ENCODE results near the gene GAL3ST1. TPM values are rescaled to one million over a fixed set of nuclear protein-coding genes. Genes with fewer than 3 reads are reported as not detected.

GAL3ST1 gene
- total RNA-seq, 1 donor from 2014 or later: 23.7 TPM

DNA sequence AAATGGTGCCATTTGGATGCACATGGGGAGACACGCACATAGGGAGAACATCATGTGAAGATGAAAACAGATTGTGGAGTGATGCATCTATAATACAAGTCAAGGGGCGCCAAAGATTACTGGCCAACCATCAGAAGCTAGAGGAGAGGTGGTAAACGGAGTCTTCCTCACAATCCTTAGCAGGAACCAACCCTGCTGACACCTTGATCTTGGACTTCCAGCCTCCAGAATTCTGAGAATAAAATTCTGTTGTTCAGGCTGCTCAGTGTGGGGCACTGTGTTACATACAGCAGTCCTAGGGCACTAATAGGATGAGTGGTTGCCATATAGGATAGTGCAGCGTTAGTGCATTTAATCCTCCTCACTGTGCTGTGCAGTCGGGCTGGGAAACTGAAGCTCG, 61.0 kb downstream of the GAL3ST1 start:
- Mint-ChIP-seq H3K27ac (no peak overlapping the region), H3K4me1 (ENCODE audit: low read depth) (no peaks in the 10 kb centered on the region), H3K36me3 (ENCODE audit: insufficient read depth) (no peaks in the 10 kb centered on the region), H3K27me3 (peaks cover 3% of the 10 kb centered on the region), H3K4me3 (ENCODE audit: low read depth) (no peak overlapping the region), H3K9me3 (ENCODE audit: low read depth) (peaks cover 5% of the 10 kb centered on the region)
- DNase-seq (ENCODE audit: low spot score, unreplicated experiment): no peak
- TF ChIP-seq, protein P1, sequence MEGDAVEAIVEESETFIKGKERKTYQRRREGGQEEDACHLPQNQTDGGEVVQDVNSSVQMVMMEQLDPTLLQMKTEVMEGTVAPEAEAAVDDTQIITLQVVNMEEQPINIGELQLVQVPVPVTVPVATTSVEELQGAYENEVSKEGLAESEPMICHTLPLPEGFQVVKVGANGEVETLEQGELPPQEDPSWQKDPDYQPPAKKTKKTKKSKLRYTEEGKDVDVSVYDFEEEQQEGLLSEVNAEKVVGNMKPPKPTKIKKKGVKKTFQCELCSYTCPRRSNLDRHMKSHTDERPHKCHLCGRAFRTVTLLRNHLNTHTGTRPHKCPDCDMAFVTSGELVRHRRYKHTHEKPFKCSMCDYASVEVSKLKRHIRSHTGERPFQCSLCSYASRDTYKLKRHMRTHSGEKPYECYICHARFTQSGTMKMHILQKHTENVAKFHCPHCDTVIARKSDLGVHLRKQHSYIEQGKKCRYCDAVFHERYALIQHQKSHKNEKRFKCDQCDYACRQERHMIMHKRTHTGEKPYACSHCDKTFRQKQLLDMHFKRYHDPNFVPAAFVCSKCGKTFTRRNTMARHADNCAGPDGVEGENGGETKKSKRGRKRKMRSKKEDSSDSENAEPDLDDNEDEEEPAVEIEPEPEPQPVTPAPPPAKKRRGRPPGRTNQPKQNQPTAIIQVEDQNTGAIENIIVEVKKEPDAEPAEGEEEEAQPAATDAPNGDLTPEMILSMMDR (IDR thresholded peaks at IDR 0.05; ENCODE audit: unreplicated experiment): no peak

DNA sequence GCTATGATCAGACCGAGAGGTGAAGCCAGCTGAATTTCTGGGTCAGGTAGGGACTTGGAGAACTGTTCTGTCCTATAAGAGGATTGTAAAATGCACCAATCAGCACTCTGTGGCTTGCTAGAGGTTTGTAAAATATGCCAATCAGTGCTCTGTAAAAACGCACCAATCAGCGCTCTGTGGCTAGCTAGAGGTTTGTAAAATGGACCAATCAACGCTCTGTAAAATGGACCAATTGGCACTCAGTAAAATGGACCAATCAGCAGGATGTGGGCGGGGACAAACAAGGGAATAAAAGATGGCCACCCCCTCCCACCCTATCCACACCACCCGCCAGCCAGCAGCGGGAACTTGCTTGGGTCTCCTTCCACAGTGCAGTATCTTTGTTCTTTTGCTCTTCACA, 62.6 kb downstream of the GAL3ST1 start:
- Mint-ChIP-seq H3K36me3 (ENCODE audit: insufficient read depth) (no peaks in the 10 kb centered on the region), H3K27ac (no peak overlapping the region), H3K9me3 (ENCODE audit: low read depth) (peaks cover 4% of the 10 kb centered on the region), H3K4me3 (ENCODE audit: low read depth) (no peak overlapping the region), H3K27me3 (peaks cover 1% of the 10 kb centered on the region), H3K4me1 (ENCODE audit: low read depth) (no peaks in the 10 kb centered on the region)
- DNase-seq (ENCODE audit: low spot score, unreplicated experiment): no peak
- TF ChIP-seq, protein P1 (IDR thresholded peaks at IDR 0.05; ENCODE audit: unreplicated experiment): no peak

DNA sequence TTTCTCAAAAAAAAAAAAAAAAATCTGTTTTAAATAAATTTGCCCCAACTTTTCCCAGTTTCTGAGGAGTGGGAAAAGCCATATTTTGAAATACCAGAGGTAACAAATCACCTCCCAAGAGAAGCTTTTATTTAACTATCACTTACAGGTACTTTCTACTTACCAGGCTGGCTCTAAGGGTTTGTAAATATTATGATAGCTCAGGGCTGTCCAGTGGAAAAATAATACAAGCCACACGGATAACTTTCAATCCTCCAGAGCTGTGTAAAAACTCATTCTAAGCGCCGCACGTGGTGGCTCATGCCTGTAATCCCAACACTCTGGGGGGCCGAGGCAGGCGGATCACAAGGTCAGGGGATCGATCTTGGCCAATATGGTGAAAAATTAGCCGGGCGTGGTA, 63.4 kb downstream of the GAL3ST1 start:
- Mint-ChIP-seq H3K9me3 (ENCODE audit: low read depth) (peaks cover 3% of the 10 kb centered on the region), H3K36me3 (ENCODE audit: insufficient read depth) (no peaks in the 10 kb centered on the region)

DNA sequence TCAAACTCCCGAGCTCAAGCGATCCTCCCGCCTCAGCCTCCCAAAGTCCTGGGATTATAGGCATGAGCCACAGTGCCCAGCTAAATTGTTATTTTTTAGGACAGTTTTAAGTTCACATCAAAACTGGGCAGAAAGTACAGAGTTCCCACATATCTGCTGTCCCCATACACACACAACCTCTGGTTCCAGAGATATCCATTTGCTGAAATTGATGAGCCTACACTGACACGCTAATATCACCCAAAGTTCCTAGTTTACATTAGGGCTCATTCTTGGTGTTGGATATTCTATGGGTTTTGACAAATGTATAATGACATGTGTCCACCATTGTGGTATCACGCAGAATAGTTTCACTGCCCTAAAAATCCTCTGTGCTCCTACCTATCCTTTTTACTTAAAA, 66.2 kb downstream of the GAL3ST1 start:
- TF ChIP-seq, protein P1 (IDR thresholded peaks at IDR 0.05; ENCODE audit: unreplicated experiment): no peak
- DNase-seq (ENCODE audit: low spot score, unreplicated experiment): no peak
- Mint-ChIP-seq H3K27me3 (peaks cover 6% of the 10 kb centered on the region), H3K36me3 (ENCODE audit: insufficient read depth) (no peaks in the 10 kb centered on the region), H3K4me3 (ENCODE audit: low read depth) (no peak overlapping the region), H3K27ac (no peak overlapping the region), H3K9me3 (ENCODE audit: low read depth) (peaks cover 3% of the 10 kb centered on the region), H3K4me1 (ENCODE audit: low read depth) (peaks cover 3% of the 10 kb centered on the region)

More for the DNA sequence above, 63.4 kb downstream of the GAL3ST1 start:
- Mint-ChIP-seq H3K27ac (no peak overlapping the region), H3K4me1 (ENCODE audit: low read depth) (no peaks in the 10 kb centered on the region), H3K4me3 (ENCODE audit: low read depth) (no peak overlapping the region), H3K27me3 (peaks cover 3% of the 10 kb centered on the region)
- no peak for DNase-seq (ENCODE audit: low spot score, unreplicated experiment)
- TF ChIP-seq, protein P1 (IDR thresholded peaks at IDR 0.05; ENCODE audit: unreplicated experiment): no peak

DNA sequence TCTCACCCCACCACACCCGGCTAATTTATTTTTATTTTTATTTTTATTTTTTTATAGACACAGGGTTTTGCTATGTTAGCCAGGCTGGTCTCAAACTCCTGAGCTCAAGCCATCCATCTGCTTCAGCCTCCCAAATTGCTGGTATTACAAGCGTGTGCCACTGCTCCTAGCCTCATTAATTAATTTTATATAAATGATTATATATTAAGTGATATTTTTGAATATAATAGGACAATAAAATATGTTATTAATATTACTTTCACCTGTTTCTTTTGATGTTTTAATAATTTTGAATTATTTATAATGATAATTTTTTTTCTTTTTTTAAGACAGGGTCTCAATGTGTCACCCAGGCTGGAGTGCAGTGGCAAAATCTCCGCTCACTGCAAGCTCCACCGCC, 66.8 kb downstream of the GAL3ST1 start:
- Mint-ChIP-seq H3K36me3 (ENCODE audit: insufficient read depth) (no peaks in the 10 kb centered on the region), H3K4me1 (ENCODE audit: low read depth) (peaks cover 3% of the 10 kb centered on the region), H3K4me3 (ENCODE audit: low read depth) (no peak overlapping the region), H3K27ac (no peak overlapping the region), H3K9me3 (ENCODE audit: low read depth) (peaks cover 3% of the 10 kb centered on the region), H3K27me3 (peaks cover 6% of the 10 kb centered on the region)
- no peak for DNase-seq (ENCODE audit: low spot score, unreplicated experiment)
- TF ChIP-seq, protein P1 (IDR thresholded peaks at IDR 0.05; ENCODE audit: unreplicated experiment): no peak
